HG02798 (cell line): ENCODE results near the gene RYR2.
A peak's percentile ranks its signal among the peaks of the same experiment; 100 is the strongest.
"Not testable (repeated sequence)": the region's sequence is repeated elsewhere in the genome, so short reads cannot be mapped to it uniquely, and the experiment has no call there.

ENCODE experiments used
- ATAC-seq: cut with Tn5 transposase; IDR thresholded peaks from one replicate; pipeline ENCODE4 v1.9.1; 2021; ENCODE audit warnings: mild to moderate bottlenecking; ENCODE audit not compliant: unreplicated experiment, poor library complexity

The RYR2 gene

GRCh38 chr1:237300642-237301041 lies 258.7 kb downstream of the RYR2 start:
- ATAC-seq: no peak

- ATAC-seq: no peak
Observed at GRCh38 chr1:237303929-237304328, 261.9 kb downstream of the RYR2 start.

GRCh38 chr1:237306726-237307125 lies 264.7 kb downstream of the RYR2 start:
- ATAC-seq: no peak

- ATAC-seq: no peak
Observed at GRCh38 chr1:237309595-237310118, 267.7 kb downstream of the RYR2 start.

GRCh38 chr1:237316352-237316751 lies 274.4 kb downstream of the RYR2 start:
- ATAC-seq: no peak

- ATAC-seq: no peak
Observed at GRCh38 chr1:237318748-237319147, 276.8 kb downstream of the RYR2 start.

- no peak for ATAC-seq
Observed at GRCh38 chr1:237320890-237321289, 278.9 kb downstream of the RYR2 start.

- no peak for ATAC-seq
Observed at GRCh38 chr1:237324226-237324625, 282.2 kb downstream of the RYR2 start.

GRCh38 chr1:237327061-237327460 lies 285.1 kb downstream of the RYR2 start:
- no peak for ATAC-seq

GRCh38 chr1:237340892-237341291 lies 298.9 kb downstream of the RYR2 start:
- ATAC-seq: no peak

- no peak for ATAC-seq
Observed at GRCh38 chr1:237341391-237341790, 299.4 kb downstream of the RYR2 start.

- no peak for ATAC-seq
Observed at GRCh38 chr1:237342730-237343129, 300.7 kb downstream of the RYR2 start.

- no peak for ATAC-seq
Observed at GRCh38 chr1:237352747-237353146, 310.8 kb downstream of the RYR2 start.

GRCh38 chr1:237353918-237354317 lies 311.9 kb downstream of the RYR2 start:
- no peak for ATAC-seq

- ATAC-seq: no peak
Observed at GRCh38 chr1:237355022-237355421, 313.0 kb downstream of the RYR2 start.

- ATAC-seq: no peak
Observed at GRCh38 chr1:237358555-237358954, 316.6 kb downstream of the RYR2 start.

- ATAC-seq: no peak
Observed at GRCh38 chr1:237367758-237368157, 325.8 kb downstream of the RYR2 start.

GRCh38 chr1:237371477-237371876 lies 329.5 kb downstream of the RYR2 start:
- ATAC-seq: not testable (repeated sequence)

GRCh38 chr1:237383791-237384190 lies 341.8 kb downstream of the RYR2 start:
- ATAC-seq: no peak

GRCh38 chr1:237384213-237384612 lies 342.2 kb downstream of the RYR2 start:
- ATAC-seq: no peak

GRCh38 chr1:237386362-237387143 lies 344.6 kb downstream of the RYR2 start:
- ATAC-seq: peak; percentile 54

GRCh38 chr1:237387144-237387505 lies 345.1 kb downstream of the RYR2 start:
- no peak for ATAC-seq
